ENCODE measurements around the gene BRIP1.

Gene BRIP1

DNA sequence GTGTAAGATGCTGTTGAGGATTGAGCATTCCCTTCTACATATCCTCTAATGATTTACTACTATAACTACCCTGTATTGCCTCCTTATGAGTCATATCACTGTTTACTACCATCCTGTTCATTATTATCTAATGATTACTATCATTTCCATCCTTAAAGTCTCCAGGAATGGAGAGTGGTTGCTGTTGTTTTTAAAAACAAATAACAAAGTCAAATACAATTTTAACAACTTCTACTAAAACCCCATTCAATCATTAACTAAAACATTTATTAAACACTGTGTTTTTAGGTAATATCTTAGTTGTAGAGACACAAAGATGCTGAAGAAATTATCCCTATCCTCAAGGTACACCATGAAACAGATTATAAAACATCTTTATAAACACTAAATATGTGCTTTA lies 126.9 kb downstream of the BRIP1 start:
- no peak for TF ChIP-seq ZFP30 (CRISPR knock-in tag; IDR thresholded peaks at IDR 0.05)
- ATAC-seq = no peak

DNA sequence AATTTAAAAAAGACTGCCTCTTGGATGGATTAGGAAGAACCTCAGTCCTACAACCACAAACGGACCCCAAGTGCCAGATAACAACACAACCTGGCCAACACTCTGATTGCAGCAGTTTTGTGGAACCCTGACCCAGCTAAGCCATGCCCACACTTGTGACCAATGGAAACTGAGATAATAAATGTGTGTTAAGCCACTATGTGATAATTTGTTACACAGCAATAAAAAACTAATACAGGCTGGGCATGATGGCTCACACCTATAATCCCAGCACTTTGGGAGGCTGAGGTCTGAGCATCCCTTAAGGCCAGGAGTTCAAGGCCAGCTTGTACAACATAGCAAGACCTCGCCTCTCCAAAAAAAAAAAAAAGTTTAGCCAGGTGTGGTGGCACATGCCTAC lies 127.5 kb downstream of the BRIP1 start:
- TF ChIP-seq, protein P1, sequence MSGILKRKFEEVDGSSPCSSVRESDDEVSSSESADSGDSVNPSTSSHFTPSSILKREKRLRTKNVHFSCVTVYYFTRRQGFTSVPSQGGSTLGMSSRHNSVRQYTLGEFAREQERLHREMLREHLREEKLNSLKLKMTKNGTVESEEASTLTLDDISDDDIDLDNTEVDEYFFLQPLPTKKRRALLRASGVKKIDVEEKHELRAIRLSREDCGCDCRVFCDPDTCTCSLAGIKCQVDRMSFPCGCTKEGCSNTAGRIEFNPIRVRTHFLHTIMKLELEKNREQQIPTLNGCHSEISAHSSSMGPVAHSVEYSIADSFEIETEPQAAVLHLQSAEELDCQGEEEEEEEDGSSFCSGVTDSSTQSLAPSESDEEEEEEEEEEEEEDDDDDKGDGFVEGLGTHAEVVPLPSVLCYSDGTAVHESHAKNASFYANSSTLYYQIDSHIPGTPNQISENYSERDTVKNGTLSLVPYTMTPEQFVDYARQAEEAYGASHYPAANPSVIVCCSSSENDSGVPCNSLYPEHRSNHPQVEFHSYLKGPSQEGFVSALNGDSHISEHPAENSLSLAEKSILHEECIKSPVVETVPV (CRISPR knock-in tag; IDR thresholded peaks at IDR 0.05) = no peak
- TF ChIP-seq ZNF565 (CRISPR knock-in tag; conservative IDR thresholded peaks at IDR 0.05; ENCODE audit: low read depth) (no peak), ZNF70 (CRISPR knock-in tag; IDR thresholded peaks at IDR 0.05) (no peak)
- no peak for ATAC-seq

- TF ChIP-seq TOX (CRISPR knock-in tag; IDR thresholded peaks at IDR 0.05; ENCODE audit: borderline replicate concordance) (no peak), PPARA (CRISPR knock-in tag; IDR thresholded peaks at IDR 0.05; ENCODE audit: borderline replicate concordance) (no peak), ESRRG (CRISPR knock-in tag; IDR thresholded peaks at IDR 0.05) (no peak), ZC3H10 (CRISPR knock-in tag; IDR thresholded peaks at IDR 0.05) (no peak), ZFP3 (CRISPR knock-in tag; IDR thresholded peaks at IDR 0.05) (no peak), GLIS3 (CRISPR knock-in tag; IDR thresholded peaks at IDR 0.05) (no peak), ARNTL (CRISPR knock-in tag; IDR thresholded peaks at IDR 0.05; ENCODE audit: borderline replicate concordance, low read depth) (no peak)
- TF ChIP-seq, protein P2, sequence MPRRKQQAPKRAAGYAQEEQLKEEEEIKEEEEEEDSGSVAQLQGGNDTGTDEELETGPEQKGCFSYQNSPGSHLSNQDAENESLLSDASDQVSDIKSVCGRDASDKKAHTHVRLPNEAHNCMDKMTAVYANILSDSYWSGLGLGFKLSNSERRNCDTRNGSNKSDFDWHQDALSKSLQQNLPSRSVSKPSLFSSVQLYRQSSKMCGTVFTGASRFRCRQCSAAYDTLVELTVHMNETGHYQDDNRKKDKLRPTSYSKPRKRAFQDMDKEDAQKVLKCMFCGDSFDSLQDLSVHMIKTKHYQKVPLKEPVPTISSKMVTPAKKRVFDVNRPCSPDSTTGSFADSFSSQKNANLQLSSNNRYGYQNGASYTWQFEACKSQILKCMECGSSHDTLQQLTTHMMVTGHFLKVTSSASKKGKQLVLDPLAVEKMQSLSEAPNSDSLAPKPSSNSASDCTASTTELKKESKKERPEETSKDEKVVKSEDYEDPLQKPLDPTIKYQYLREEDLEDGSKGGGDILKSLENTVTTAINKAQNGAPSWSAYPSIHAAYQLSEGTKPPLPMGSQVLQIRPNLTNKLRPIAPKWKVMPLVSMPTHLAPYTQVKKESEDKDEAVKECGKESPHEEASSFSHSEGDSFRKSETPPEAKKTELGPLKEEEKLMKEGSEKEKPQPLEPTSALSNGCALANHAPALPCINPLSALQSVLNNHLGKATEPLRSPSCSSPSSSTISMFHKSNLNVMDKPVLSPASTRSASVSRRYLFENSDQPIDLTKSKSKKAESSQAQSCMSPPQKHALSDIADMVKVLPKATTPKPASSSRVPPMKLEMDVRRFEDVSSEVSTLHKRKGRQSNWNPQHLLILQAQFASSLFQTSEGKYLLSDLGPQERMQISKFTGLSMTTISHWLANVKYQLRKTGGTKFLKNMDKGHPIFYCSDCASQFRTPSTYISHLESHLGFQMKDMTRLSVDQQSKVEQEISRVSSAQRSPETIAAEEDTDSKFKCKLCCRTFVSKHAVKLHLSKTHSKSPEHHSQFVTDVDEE (CRISPR knock-in tag; IDR thresholded peaks at IDR 0.05) = no peak
- TF ChIP-seq, protein P1 (CRISPR knock-in tag; IDR thresholded peaks at IDR 0.05) = no peak
- ATAC-seq = no peak
Observed at GRCh38 chr17:61734466-61734865, 128.9 kb downstream of the BRIP1 start.

DNA sequence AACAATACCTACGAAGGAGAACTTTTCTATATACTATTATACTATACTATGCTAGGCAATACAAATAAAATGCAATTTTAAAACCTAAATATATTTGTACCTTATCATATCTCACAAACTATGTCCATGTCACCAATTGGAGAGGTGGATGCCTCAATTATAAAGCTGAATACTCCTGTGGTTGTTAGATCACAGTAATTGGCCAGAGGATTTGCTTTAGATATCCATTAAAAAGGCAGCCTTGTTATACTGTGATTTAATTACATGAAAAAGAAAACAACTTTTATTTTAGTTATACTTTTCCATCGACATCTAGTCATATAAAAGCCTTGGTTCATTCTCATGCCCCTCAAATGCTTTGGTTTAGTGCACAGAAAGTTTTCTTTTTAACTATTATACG lies 129.3 kb downstream of the BRIP1 start:
- no peak for TF ChIP-seq TCF4 (CRISPR knock-in tag; IDR thresholded peaks at IDR 0.05; ENCODE audit: borderline replicate concordance)
- TF ChIP-seq PPARA (CRISPR knock-in tag; IDR thresholded peaks at IDR 0.05; ENCODE audit: borderline replicate concordance) = no peak
- TF ChIP-seq RARB (CRISPR knock-in tag; IDR thresholded peaks at IDR 0.05) = no peak
- TF ChIP-seq, protein P2 (CRISPR knock-in tag; IDR thresholded peaks at IDR 0.05) = no peak
- no peak for TF ChIP-seq ISL1 (CRISPR knock-in tag; IDR thresholded peaks at IDR 0.05)
- TF ChIP-seq, protein P3, sequence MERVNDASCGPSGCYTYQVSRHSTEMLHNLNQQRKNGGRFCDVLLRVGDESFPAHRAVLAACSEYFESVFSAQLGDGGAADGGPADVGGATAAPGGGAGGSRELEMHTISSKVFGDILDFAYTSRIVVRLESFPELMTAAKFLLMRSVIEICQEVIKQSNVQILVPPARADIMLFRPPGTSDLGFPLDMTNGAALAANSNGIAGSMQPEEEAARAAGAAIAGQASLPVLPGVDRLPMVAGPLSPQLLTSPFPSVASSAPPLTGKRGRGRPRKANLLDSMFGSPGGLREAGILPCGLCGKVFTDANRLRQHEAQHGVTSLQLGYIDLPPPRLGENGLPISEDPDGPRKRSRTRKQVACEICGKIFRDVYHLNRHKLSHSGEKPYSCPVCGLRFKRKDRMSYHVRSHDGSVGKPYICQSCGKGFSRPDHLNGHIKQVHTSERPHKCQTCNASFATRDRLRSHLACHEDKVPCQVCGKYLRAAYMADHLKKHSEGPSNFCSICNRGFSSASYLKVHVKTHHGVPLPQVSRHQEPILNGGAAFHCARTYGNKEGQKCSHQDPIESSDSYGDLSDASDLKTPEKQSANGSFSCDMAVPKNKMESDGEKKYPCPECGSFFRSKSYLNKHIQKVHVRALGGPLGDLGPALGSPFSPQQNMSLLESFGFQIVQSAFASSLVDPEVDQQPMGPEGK (CRISPR knock-in tag; IDR thresholded peaks at IDR 0.05; ENCODE audit: borderline replicate concordance) = no peak
- TF ChIP-seq ZNF565 (CRISPR knock-in tag; conservative IDR thresholded peaks at IDR 0.05; ENCODE audit: low read depth) = no peak
- TF ChIP-seq ZNF70 (CRISPR knock-in tag; IDR thresholded peaks at IDR 0.05) = no peak
- TF ChIP-seq ZNF8 (CRISPR knock-in tag; IDR thresholded peaks at IDR 0.05) = no peak
- TF ChIP-seq, protein P1 (CRISPR knock-in tag; IDR thresholded peaks at IDR 0.05) = no peak
- no peak for TF ChIP-seq ZC3H10 (CRISPR knock-in tag; IDR thresholded peaks at IDR 0.05)
- TF ChIP-seq CREB5 (CRISPR knock-in tag; IDR thresholded peaks at IDR 0.05; ENCODE audit: low read depth) = no peak
- TF ChIP-seq GLIS3 (CRISPR knock-in tag; IDR thresholded peaks at IDR 0.05) = no peak
- TF ChIP-seq TOX (CRISPR knock-in tag; IDR thresholded peaks at IDR 0.05; ENCODE audit: borderline replicate concordance) = no peak
- TF ChIP-seq CSDC2 (CRISPR knock-in tag; IDR thresholded peaks at IDR 0.05) = no peak
- TF ChIP-seq BACH2 (CRISPR knock-in tag; IDR thresholded peaks at IDR 0.05; ENCODE audit: borderline replicate concordance) = no peak
- no peak for TF ChIP-seq SNAI2 (CRISPR knock-in tag; IDR thresholded peaks at IDR 0.05)
- ATAC-seq = no peak

All from SK-N-SH treated with all-trans-retinoic acid at 6 μM for 48 hours (cell line).